OCI-LY7 (cell line): Measurements from ENCODE around the gene KISS1R. TPM values are rescaled to one million over a fixed set of nuclear protein-coding genes. Genes with fewer than 3 reads are reported as not detected.

Experiments used
- BruUV-seq: library from RNA; stranded (reverse); fragments of 400-500 nt; replicated peaks from 2 replicates; lab custom pipeline; 2021; lab: Mats Ljungman, UMichigan
- CTCF ChIA-PET: fragments of 300-600 bp; sonication (Branson Sonifier 250); formaldehyde crosslinking; loops from one replicate; lab custom pipeline; 2022; ENCODE audit warnings: antibody characterized with exemption; ENCODE audit not compliant: unreplicated experiment; lab: Charles Lee
- POLR2A ChIA-PET: fragments of 300-600 bp; sonication (Branson Sonifier 250); formaldehyde crosslinking; loops from one replicate; lab custom pipeline; 2022; ENCODE audit warnings: antibody characterized with exemption; lab: Charles Lee
- DNase-seq: peaks from one replicate; pipeline ENCODE4 v3.0.0-alpha.2; 2015; ENCODE audit warnings: low spot score
- H2AFZ ChIP-seq: fragments of 200-600 bp; sonication (generic), shearing (Covaris generic); 2 replicates; pipeline ENCODE4 v1.6.1; 2014; ENCODE audit warnings: mild to moderate bottlenecking, antibody characterized with exemption, low read length, moderate library complexity
- H3K27ac ChIP-seq: fragments of 200-600 bp; sonication (generic); 2 replicates; pipeline ENCODE4 v1.5.1; 2014; ENCODE audit warnings: mixed run types, low read depth, mild to moderate bottlenecking, moderate library complexity, low read length, inconsistent platforms; ENCODE audit not compliant: poor library complexity, severe bottlenecking
- H3K36me3 ChIP-seq: fragments of 200-600 bp; sonication (generic); 2 replicates; pipeline ENCODE4 v1.6.1; 2014; ENCODE audit warnings: mild to moderate bottlenecking, antibody characterized with exemption, low read length, moderate library complexity, mixed read lengths; ENCODE audit not compliant: insufficient read depth
- H3K4me1 ChIP-seq: fragments of 200-600 bp; sonication (generic); 2 replicates; pipeline ENCODE4 v1.5.1; 2014; ENCODE audit warnings: mild to moderate bottlenecking, low read length; ENCODE audit not compliant: insufficient read depth, poor library complexity, severe bottlenecking
- H3K4me2 ChIP-seq: fragments of 200-600 bp; sonication (generic); 2 replicates; pipeline ENCODE4 v1.6.1; 2014; ENCODE audit warnings: mild to moderate bottlenecking, low read length
- H3K4me3 ChIP-seq: fragments of 200-600 bp; sonication (generic); 2 replicates; pipeline ENCODE4 v1.5.1; 2014; ENCODE audit warnings: mild to moderate bottlenecking, low read depth, low read length; ENCODE audit not compliant: poor library complexity, severe bottlenecking
- H3K79me2 ChIP-seq: fragments of 200-600 bp; sonication (generic); 2 replicates; pipeline ENCODE4 v1.6.1; 2016; ENCODE audit warnings: low read depth, mild to moderate bottlenecking, low read length, moderate library complexity, mixed read lengths; ENCODE audit not compliant: insufficient read depth
- H3K9me2 ChIP-seq: fragments of 200-600 bp; sonication (generic); 2 replicates; pipeline ENCODE4 v1.6.1; 2016; ENCODE audit warnings: mild to moderate bottlenecking, low read length, mixed read lengths; ENCODE audit not compliant: insufficient read depth
- H3K9me3 ChIP-seq: fragments of 200-600 bp; sonication (generic); 2 replicates; pipeline ENCODE4 v1.6.1; 2014; ENCODE audit warnings: mild to moderate bottlenecking, mixed run types, low read length, mixed read lengths
- H4K20me1 ChIP-seq: fragments of 200-600 bp; sonication (generic); 2 replicates; pipeline ENCODE4 v1.6.1; 2014; ENCODE audit warnings: mild to moderate bottlenecking, antibody characterized with exemption, low read length, moderate library complexity, mixed read lengths; ENCODE audit not compliant: insufficient read depth
- EZH2phosphoT487 ChIP-seq: fragments of 200-600 bp; sonication (generic); IDR thresholded peaks from 2 replicates; pipeline ENCODE4 v1.6.1; 2018; ENCODE audit warnings: low read depth, borderline replicate concordance, mild to moderate bottlenecking, mixed run types, antibody characterized with exemption, low read length, moderate library complexity, mixed read lengths
- intact Hi-C: fragments of 100-400 bp; cut with micrococcal nuclease; formaldehyde crosslinking; loops from one replicate; pipeline ENCODE4 v1.10.0; 2022; ENCODE audit not compliant: unreplicated experiment
- total RNA-seq, 2 experiments: library from RNA; depleted of rRNA in 1 of 2; stranded (reverse); fragments of >200 nt in 1 of 2; shearing (Covaris generic) in 1 of 2; gene quantifications; 2 replicates each; pipeline ENCODE4 v1.2.3, GENCODE V29; 2014 to 2022
- TF ChIP-seq, protein P1 (sequence below): fragments of 200-600 bp; sonication (generic); conservative IDR thresholded peaks from 2 replicates; pipeline ENCODE4 v1.5.1; 2014; ENCODE audit warnings: mild to moderate bottlenecking, antibody characterized with exemption, low read length, moderate library complexity, mixed read lengths

Gene KISS1R
- total RNA-seq, 2 experiments from 2014 or later, result not detected

DNA sequence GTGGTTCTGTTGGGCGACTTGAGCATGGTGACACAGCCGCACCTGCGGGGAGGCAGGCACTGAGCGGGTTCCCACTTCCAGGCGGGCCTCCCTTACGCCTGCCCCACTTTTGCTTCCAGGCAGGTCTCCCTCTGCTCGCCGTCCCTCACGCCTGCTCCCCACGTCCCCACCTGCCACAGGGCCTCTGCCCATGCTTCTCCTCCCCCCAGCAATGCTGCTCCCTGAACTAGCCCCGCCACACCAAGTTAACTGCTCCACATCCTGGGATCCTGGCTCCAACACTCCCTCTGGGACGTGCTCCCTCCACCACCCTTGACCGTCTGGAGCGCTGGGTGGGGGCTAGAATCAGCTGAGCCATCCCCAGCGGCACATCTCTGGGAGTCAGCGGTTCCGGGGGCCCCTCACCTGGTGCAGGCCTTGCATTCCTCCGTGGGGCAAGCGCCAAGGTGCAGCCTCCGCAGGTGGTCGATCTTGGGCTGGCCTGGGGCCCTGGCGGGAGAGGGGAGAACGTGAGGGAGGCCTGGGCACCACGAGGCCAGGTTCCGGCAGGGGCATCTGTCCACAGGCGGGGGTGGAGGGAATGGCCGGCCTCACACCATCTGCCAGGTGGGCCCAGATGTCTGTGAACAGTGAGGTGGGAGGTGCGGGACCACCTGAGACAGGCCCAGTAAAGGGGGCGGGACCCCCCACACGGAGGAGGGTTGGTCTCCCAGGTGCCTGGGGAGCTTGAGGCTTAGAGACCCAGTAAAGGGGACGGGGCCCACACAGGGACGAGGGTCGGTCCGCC is 48.5 kb upstream of the KISS1R start:
- TF ChIP-seq EZH2phosphoT487, result no peak
- TF ChIP-seq, protein P1, sequence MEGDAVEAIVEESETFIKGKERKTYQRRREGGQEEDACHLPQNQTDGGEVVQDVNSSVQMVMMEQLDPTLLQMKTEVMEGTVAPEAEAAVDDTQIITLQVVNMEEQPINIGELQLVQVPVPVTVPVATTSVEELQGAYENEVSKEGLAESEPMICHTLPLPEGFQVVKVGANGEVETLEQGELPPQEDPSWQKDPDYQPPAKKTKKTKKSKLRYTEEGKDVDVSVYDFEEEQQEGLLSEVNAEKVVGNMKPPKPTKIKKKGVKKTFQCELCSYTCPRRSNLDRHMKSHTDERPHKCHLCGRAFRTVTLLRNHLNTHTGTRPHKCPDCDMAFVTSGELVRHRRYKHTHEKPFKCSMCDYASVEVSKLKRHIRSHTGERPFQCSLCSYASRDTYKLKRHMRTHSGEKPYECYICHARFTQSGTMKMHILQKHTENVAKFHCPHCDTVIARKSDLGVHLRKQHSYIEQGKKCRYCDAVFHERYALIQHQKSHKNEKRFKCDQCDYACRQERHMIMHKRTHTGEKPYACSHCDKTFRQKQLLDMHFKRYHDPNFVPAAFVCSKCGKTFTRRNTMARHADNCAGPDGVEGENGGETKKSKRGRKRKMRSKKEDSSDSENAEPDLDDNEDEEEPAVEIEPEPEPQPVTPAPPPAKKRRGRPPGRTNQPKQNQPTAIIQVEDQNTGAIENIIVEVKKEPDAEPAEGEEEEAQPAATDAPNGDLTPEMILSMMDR, result no peak
- no peak for DNase-seq
- intact Hi-C loops, result no loop called here
- POLR2A ChIA-PET, result no interaction called here
- BruUV-seq, result no TSS peak
- no peaks in the 10 kb centered on the region for H3K9me3 ChIP-seq
- no peak overlapping the region for H3K4me2 ChIP-seq
- H3K4me3 ChIP-seq, result no peak overlapping the region
- H3K36me3 ChIP-seq, result peaks cover 20% of the 10 kb centered on the region; the same call in 1 of the 2 replicates
- no peak overlapping the region for H3K27ac ChIP-seq
- H2AFZ ChIP-seq, result no peak overlapping the region
- H4K20me1 ChIP-seq, result no peaks in the 10 kb centered on the region
- CTCF ChIA-PET, result no interaction called here
- H3K4me1 ChIP-seq, result peaks cover 26% of the 10 kb centered on the region
- no peaks in the 10 kb centered on the region for H3K79me2 ChIP-seq
- no peaks in the 10 kb centered on the region for H3K9me2 ChIP-seq

- no TSS peak for BruUV-seq
- Histone ChIP-seq H3K79me2 (no peaks in the 10 kb centered on the region), H3K36me3 (peaks cover 24% of the 10 kb centered on the region; the same call in 1 of the 2 replicates), H3K4me3 (no peak overlapping the region), H3K27ac (no peak overlapping the region), H3K9me2 (no peaks in the 10 kb centered on the region), H3K9me3 (no peaks in the 10 kb centered on the region), H3K4me2 (no peak overlapping the region), H3K4me1 (peaks cover 17% of the 10 kb centered on the region), H2AFZ (no peak overlapping the region), H4K20me1 (no peaks in the 10 kb centered on the region)
- CTCF ChIA-PET, result no interaction called here
- POLR2A ChIA-PET, result no interaction called here
- intact Hi-C loops, result no loop called here
- DNase-seq, result no peak
- no peak for TF ChIP-seq EZH2phosphoT487
Measured at GRCh38 chr19:869245-870177, 47.6 kb upstream of the KISS1R start.

GRCh38 chr19:870314-870713 is 46.8 kb upstream of the KISS1R start:
- TF ChIP-seq, protein P1, result no peak
- no peak for TF ChIP-seq EZH2phosphoT487
- Histone ChIP-seq H2AFZ (no peak overlapping the region), H3K36me3 (peaks cover 27% of the 10 kb centered on the region; the same call in 1 of the 2 replicates), H3K79me2 (no peaks in the 10 kb centered on the region), H3K4me2 (no peak overlapping the region), H4K20me1 (no peaks in the 10 kb centered on the region), H3K9me3 (no peaks in the 10 kb centered on the region), H3K4me1 (peaks cover 9% of the 10 kb centered on the region), H3K4me3 (no peak overlapping the region), H3K9me2 (no peaks in the 10 kb centered on the region), H3K27ac (no peak overlapping the region)
- no TSS peak for BruUV-seq
- intact Hi-C loops, result no loop called here
- DNase-seq, result no peak
- ChIA-PET CTCF (no interaction called here), POLR2A (no interaction called here)
